ENCODE results near the gene TBRG1. TPM values are rescaled to one million over a fixed set of nuclear protein-coding genes. Genes with fewer than 3 reads are reported as not detected.

The TBRG1 gene
- total and polyA plus RNA-seq, 2 of the 4 experiments (the other 2 are of a cell fraction), result 13.3 to 23.2 TPM

GRCh38 chr11:124657904-124658303, 35.2 kb downstream of the TBRG1 start:
- Histone ChIP-seq H3K9me1 (ENCODE audit: insufficient read depth, low read length) (no peaks in the 10 kb centered on the region), H3K23ac (ENCODE audit: low read depth, low read length) (no peak overlapping the region), H3K18ac (ENCODE audit: low read depth, low read length) (no peak overlapping the region), H2BK20ac (ENCODE audit: low read depth, low read length) (no peak overlapping the region), H3K36me3 (ENCODE audit: control insufficient read depth, insufficient read depth, low read length) (no peaks in the 10 kb centered on the region), H4K20me1 (ENCODE audit: insufficient read depth, low read length) (no peaks in the 10 kb centered on the region), H3K4ac (ENCODE audit: low read depth, low read length) (no peak overlapping the region), H3K56ac (ENCODE audit: extremely low read depth, insufficient read depth, low read length) (no peak overlapping the region), H2BK5ac (ENCODE audit: low read depth, low read length, poor library complexity, severe bottlenecking) (no peak overlapping the region), H3K27ac (ENCODE audit: insufficient read depth, low read length) (no peak overlapping the region), H2BK15ac (ENCODE audit: low read depth, low read length) (no peak overlapping the region), H3K27me3 (ENCODE audit: control insufficient read depth, insufficient read depth, low read length) (no peaks in the 10 kb centered on the region), H2AK9ac (replicated peaks; ENCODE audit: low read depth, low read length, poor library complexity) (no peak overlapping the region), H4K8ac (ENCODE audit: low read depth in 2 of 2, low read length in 2 of 2) (no peak overlapping the region), H3K4me2 (ENCODE audit: low read depth, low read length) (no peak overlapping the region), H2AK5ac (ENCODE audit: low read depth, low read length) (no peak overlapping the region), H2BK120ac (ENCODE audit: low read depth, low read length) (no peak overlapping the region), H3K9ac (ENCODE audit: low read depth, low read length) (no peak overlapping the region), H3K4me1 (ENCODE audit: control insufficient read depth, insufficient read depth, low read length) (peaks cover 5% of the 10 kb centered on the region; the same call in 1 of the 2 replicates), H4K91ac (ENCODE audit: insufficient read depth, low read depth, low read length) (no peak overlapping the region), H2AFZ (replicated peaks; ENCODE audit: low read length, poor library complexity) (no peak overlapping the region), H3K4me3 (ENCODE audit: insufficient read depth, low read depth, low read length) (no peak overlapping the region), H3K9me3 (ENCODE audit: control insufficient read depth, insufficient read depth, low read length) (no peaks in the 10 kb centered on the region), H3K79me1 (ENCODE audit: low read depth in 1 of 2, low read length in 2 of 2) (no peaks in the 10 kb centered on the region), H4K5ac (ENCODE audit: low read depth, low read length) (no peak overlapping the region), H3K14ac (replicated peaks; ENCODE audit: low read depth, low read length) (no peak overlapping the region)
- DNase-seq (no peak), ATAC-seq (ENCODE audit: low read depth) (peak; percentile 42; the same call in 1 of the 2 replicates)
- dilution Hi-C loops (cut with HindIII; ENCODE audit: low sequenced_read_pairs, unreplicated experiment), result no loop called here
- POLR2A ChIA-PET (ENCODE audit: unreplicated experiment), result no interaction called here
- BruUV-seq (replicated peaks), result no TSS peak
- in situ Hi-C loops (cut with MboI; ENCODE audit: low sequenced_read_pairs), result loop anchor here (25.0 kb wide), 1 partner anchor 754 kb away; no protein-coding TSS in a partner anchor
- WGBS, 2 experiments (ENCODE audit: extremely low coverage in 2 of 2, insufficient read length in 1 of 2), result no CpG with 5 or more reads among the region's 5 CpGs
- no peak for TF ChIP-seq RAD21 (IDR thresholded peaks at IDR 0.05; ENCODE audit: low read length)
- no peak for TF ChIP-seq MAFK (IDR thresholded peaks at IDR 0.05; ENCODE audit: low read depth, low read length)
- TF ChIP-seq CTCF (conservative IDR thresholded peaks at IDR 0.05; ENCODE audit: low read depth, low read length), result no peak
- TF ChIP-seq RFX5 (IDR thresholded peaks at IDR 0.05; ENCODE audit: low read depth, low read length), result no peak
- TF ChIP-seq USF2 (IDR thresholded peaks at IDR 0.05; ENCODE audit: low read depth, low read length), result no peak
- no peak for TF ChIP-seq MAZ (IDR thresholded peaks at IDR 0.05; ENCODE audit: borderline replicate concordance, low read depth, low read length)
- TF ChIP-seq FOS (IDR thresholded peaks at IDR 0.05; ENCODE audit: low read depth, low read length), result no peak
- no peak for TF ChIP-seq BHLHE40 (IDR thresholded peaks at IDR 0.05; ENCODE audit: low read depth, low read length)
- TF ChIP-seq MXI1 (IDR thresholded peaks at IDR 0.05; ENCODE audit: borderline replicate concordance, low read depth, low read length), result no peak
- no peak for TF ChIP-seq CEBPB (IDR thresholded peaks at IDR 0.05; ENCODE audit: low read depth, low read length)
- no peak for TF ChIP-seq RCOR1 (IDR thresholded peaks at IDR 0.05; ENCODE audit: insufficient replicate concordance, low read length)
- TF ChIP-seq NFE2L2 (IDR thresholded peaks at IDR 0.05; ENCODE audit: low read depth, low read length), result no peak
- TF ChIP-seq CHD1 (IDR thresholded peaks at IDR 0.05; ENCODE audit: low read depth, low read length), result no peak
- TF ChIP-seq POLR2A (IDR thresholded peaks at IDR 0.05; ENCODE audit: low read depth, low read length), result no peak
- no peak for TF ChIP-seq SMC3 (IDR thresholded peaks at IDR 0.05; ENCODE audit: low read depth, low read length)
- TF ChIP-seq ELK1 (IDR thresholded peaks at IDR 0.05; ENCODE audit: borderline replicate concordance, low read depth, low read length), result no peak
- intact Hi-C loops (cut with micrococcal nuclease), result no loop called here
- CTCF ChIA-PET, result no interaction called here
